Body of pancreas (tissue), 4 donors: Measurements from ENCODE around the gene TOR3A.

ENCODE experiments used
- CTCF ChIP-seq, 7 experiments: fragments of 450-650 bp in 4 of 7; fragments of 200-600 bp in 3 of 7; sonication (generic) in 3 of 7; IDR thresholded peaks; one replicate each; pipeline ENCODE4 v1.5.1; 2016 to 2019; ENCODE audit warnings: antibody characterized with exemption in 7 of 7
- POLR2A ChIP-seq, 3 donors: fragments of 450-650 bp; IDR thresholded peaks; one replicate each; pipeline ENCODE4 v1.6.1; 2016; ENCODE audit warnings: antibody characterized with exemption in 3 of 3, mild to moderate bottlenecking in 2 of 3

GRCh38 chr1:179036844-179037465, 44.9 kb upstream of the TOR3A start:
- TF ChIP-seq POLR2A (IDR thresholded peaks at IDR 0.05), result no peak
- TF ChIP-seq CTCF (IDR thresholded peaks at IDR 0.05), result no peak
